GM19238 (cell line): ENCODE data around the gene ABCD2.
"Not testable (repeated sequence)": the region's sequence is repeated elsewhere in the genome, so short reads cannot be mapped to it uniquely, and the experiment has no call there.

Experiments
- DNase-seq: peaks from one replicate; pipeline ENCODE4 v3.0.0; 2011; ENCODE audit warnings: low spot score; ENCODE audit not compliant: insufficient read length

ABCD2 gene

GRCh38 chr12:39619660-39620433 lies at the start of gene ABCD2:
TSS of gene ABCD2 (minus strand) at chr12:39619803. CDS start at chr12:39619615, 188 bp downstream.
- peak; percentile 15 for DNase-seq

- no peak for DNase-seq
Observed at GRCh38 chr12:39660101-39660500, 40.5 kb upstream of the ABCD2 start.

DNA sequence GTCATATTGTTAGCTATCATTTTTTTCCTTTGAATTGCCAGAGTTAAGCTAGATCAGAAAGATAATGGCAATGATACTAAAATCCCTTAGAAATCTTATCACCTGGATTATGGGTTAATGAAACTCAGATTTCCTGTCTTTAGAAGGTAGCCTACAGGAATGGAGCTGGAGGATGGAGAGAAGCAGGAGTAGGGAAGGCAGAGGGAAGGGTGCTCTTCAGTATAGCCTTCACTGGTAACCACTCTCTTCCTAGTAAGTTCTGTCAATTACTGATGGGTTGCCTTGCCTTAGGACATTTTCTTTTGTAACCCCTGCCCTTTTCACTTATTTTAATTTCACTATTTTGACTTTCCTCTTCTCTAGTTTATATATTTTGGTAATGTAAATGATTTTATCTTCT lies 27.8 kb upstream of the ABCD2 start:
- no peak for DNase-seq

- DNase-seq, result no peak
Observed at GRCh38 chr12:39646963-39647362, 27.4 kb upstream of the ABCD2 start.

DNA sequence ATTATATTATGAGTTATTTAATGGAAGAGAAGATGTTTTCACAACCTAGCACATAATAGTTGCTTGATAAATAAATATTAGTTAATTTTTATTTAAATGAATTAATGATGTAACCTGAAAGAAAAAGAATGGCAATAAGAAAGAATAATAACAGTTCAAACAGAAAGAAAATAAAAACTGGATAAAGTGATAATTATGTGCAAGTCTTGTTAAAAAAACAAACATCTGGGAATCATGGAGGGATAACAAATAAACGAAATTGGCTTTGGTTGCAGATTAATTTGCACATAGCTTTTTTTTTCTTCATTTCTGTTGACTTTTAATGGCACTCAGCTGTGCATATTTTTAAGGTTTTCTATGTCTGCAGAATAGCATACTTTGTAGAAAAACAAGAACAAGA lies 23.4 kb upstream of the ABCD2 start:
- DNase-seq, result no peak

DNA sequence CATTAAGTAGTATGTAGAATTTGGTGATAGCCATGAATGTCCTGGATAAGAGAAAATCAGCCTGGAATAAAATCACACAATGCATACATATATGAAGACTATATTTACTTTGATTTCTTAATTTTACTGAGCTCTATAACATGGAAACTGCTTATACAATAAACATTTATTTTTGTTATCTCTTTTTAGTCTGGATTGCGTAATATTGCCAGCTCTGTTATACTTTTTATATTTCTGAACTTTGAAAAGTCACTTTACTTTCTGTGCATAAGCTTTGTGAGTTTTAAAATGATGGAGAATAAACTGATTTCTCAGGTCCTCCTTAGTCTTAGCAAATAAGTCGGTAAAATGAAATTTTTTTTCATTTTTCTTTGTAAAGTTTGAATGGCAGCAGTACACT lies 19.2 kb upstream of the ABCD2 start:
- DNase-seq, result no peak

DNA sequence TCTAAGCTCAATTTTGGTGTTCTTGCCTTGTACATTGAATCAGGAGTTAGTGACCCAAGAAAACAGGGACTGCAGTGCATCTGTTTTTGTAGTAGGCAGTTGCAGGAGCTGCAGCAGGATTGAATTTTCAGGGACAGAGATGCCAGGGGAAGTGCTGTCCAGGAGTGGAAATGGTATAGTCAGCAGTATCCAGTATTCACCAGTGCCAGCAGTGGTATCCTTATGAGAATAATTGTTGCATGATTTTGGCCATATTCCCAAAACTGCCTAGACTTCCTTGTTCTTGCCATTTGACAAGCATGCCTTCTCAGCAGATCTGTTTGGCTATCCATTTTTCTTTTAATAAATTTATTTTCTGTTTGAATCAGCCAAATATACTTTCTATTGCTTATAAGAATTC lies 18.6 kb upstream of the ABCD2 start:
- DNase-seq, result no peak

DNA sequence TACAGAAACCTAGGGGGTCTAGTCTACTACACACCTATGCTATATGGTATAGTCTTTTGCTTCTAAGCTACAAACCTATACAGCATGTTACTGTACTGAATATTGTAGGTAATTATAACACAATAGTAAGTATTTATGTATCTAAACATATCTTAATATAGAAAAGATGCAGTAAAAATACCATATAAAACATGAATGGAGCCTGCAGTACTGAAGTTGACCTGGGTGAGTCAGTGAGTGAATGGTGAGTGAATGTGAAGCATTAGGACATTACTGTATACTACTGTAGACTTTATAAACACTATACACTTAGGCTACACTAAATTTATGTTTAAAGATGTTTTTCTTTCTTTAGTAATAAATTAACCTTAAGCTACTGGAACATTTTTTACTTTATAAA lies 13.1 kb upstream of the ABCD2 start:
- DNase-seq, result no peak

DNA sequence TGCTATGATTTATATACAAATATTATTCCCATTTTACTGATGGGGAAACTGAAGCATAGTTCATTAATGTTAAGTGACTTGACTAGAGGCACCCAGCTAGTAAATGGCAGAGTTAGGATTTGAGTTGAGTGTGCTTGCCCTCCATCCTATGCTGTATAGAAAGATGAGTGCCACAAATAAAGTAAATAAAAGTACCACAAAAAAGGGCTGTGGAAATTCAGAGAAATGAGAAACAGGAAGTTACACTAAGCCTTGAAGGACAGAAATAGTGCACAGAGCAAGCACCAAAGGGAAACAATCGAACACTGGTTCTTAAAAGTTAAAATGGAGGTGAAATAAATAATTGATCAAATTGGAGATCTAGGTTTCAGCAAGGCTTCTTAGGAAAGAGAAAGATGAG lies 9.2 kb upstream of the ABCD2 start:
- DNase-seq, result no peak

- no peak for DNase-seq
Observed at GRCh38 chr12:39627914-39628313, 8.3 kb upstream of the ABCD2 start.

DNA sequence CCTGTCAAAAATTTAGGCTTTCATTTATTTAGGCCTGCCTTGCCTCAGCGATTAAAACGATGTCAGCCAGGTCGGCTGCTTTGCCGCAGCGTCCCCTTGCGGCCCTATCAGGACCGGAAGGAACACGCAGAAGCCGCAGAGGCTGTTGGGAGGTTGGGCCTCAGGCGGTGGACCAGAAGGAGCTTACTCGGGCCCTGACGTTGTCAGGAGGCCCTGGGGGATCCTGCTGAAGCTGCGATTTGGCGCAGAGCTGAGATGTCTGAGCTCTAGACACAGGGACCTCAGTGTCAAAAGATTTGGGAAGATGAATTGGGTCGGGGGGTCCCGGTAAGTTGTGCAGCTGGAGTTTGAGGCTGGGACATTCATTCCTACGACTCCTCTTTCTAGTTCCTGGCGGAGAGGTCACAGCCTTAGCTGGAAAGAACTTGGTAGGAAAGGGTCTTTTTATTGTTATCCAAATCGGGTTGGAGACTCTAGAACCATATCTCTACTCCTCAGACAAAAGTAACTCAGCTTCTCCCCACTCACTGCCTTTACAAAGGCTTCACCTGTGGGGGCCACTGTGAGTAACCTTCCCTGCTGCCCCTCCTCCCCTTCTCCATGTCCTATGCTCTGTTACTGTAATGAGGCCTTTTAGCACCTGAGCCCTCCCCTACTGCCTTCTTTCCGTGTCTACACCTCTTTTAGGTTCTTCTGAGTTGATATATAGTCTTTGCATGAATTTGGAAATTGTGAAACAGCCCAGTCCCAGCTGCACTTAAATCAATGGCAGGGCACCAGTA lies 6.6 kb upstream of the ABCD2 start:
- no peak for DNase-seq

GRCh38 chr12:39623919-39624318 lies 4.3 kb upstream of the ABCD2 start:
- no peak for DNase-seq

- DNase-seq, result not testable (repeated sequence)
Observed at GRCh38 chr12:39623160-39623559, 3.6 kb upstream of the ABCD2 start.

DNA sequence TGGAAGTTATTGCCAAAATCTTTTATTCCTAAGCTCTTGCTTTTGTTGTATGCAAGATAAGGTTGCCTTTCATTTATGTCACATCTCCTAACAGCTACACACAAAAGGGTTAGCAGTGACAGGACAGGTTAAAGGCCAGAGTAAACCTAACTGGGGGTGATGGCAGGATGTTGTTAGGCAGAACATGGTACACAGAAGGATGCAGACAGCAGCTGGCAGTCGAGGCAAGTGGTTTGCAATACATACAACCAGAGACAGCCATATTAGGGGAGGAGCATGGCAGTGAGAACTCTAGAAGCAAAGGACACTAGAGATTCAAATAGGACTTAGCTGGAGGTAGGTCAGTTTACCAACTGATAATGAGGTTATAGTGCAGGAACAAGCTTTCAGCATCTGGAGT lies 2.7 kb upstream of the ABCD2 start:
- DNase-seq, result no peak

DNA sequence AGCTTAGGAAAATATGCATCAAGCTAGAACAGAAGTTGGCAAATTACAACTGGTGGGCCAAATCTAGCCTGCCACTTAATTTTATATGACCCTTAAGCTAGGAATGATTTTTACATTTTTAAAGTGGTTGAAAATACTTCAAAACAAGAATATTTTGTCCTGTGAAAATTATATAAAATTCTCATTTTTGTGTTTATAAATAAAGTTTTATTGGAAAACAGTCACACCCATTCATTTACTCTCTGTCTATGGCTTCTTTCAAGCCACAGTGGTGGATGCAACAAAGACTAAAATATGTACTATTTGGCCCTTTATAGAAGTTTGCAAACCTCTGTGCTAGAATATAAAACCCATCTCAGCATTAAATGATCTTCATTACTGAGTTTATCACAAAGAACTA lies 2.1 kb upstream of the ABCD2 start:
- DNase-seq, result no peak

DNA sequence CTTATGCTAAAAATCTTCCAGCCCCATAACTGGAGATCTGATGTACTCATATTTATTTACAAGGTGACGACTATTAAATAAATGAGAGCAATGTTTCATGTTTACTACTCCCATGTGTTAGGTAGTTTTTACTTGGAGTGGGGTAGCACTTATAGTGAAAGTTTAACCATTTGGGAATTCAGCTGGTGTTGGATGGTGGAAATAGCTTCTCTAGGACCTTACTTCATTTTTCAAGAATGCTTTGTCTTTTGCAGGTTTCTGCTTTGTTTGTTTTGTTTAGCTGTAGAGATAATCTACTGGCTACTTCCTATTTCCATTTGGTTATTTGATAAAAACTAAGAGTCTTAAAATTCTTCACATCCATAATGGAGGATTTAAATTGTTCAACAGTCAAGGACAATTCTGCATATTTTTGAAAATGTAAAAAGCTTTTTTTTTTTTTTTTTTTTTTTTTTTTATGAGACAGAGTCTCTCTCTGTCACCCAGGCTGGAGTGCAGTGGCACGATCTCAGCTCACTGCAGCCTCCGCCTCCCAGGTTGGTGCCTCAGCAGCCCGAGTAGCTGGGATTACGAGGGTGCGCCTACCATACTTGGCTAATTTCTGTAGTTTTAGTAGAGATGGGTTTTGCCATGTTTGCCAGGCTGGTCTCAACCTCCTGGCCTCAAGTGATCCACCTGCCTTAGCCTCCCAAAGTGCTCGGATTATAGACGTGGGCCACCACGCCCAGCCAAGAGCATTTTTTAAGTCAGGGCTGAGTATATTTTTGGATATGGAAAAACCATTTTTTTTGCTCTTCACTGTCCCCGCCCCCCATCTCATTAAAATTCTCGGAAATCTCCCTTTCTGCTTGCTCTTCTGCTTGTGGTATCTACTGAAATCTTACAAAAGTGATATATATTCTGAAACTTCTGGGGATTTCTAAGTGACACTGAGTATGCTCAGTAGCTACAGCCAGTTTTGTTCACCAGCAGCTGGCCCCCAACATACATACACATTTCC lies 1.4 kb upstream of the ABCD2 start:
- DNase-seq, result no peak

DNA sequence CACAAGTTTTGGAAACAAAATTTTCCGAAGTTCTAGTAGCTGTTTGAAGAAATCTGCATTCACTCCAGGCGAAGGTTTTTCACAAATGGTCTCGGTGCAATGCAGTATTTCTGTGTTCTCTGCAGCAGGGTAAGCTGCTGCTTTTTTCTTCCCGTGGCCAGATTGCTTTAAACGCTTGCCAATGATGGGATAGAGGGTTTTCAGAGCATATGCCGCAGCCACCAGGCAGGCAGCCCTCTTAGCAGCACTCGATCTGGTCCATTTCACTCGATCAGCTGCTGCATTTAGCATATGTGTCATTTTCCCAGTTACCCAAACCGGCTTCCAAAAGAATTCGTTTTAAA lies 315 bp downstream of the ABCD2 start:
- DNase-seq, result no peak

DNA sequence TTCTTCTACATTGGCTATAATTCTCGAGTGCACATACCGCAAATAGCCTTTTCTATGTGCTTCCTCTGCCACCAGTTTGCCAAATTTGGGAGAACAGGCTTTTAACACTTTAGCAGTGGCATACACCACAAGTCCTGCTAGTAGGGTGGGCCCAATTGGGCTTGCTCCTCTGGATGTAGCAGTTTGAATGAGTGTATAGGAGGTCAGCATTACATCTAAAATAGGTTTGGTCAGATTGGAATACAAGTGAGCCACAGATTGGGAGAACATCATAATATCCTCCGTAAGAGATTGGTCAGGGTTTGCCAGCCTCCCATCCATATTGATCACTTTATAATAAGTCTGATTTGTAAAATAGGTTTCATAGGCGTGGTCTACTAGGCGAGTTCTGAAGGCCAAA lies 902 bp downstream of the ABCD2 start:
- no peak for DNase-seq

- no peak for DNase-seq
Observed at GRCh38 chr12:39617887-39618286, 1.7 kb downstream of the ABCD2 start.

DNA sequence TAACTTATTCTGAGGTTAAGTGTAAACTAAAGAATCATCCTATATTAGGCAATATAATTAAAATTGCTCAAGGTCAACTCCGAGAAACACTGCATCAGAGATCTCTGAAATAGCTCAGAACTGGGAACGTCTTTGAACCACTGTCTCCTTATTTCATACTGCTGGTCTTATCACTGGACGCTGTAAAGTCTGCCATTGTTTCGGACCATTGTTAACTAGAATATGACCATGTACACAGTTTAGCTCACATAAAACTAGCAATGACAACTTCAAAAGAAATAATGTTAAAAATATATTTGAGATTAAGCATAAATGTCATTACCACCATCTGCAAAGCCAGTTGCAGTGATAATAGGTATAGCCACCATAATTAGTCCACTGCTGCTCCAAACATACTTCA lies 2.9 kb downstream of the ABCD2 start:
- DNase-seq, result no peak

GRCh38 chr12:39616251-39616650 lies 3.4 kb downstream of the ABCD2 start:
- no peak for DNase-seq

DNA sequence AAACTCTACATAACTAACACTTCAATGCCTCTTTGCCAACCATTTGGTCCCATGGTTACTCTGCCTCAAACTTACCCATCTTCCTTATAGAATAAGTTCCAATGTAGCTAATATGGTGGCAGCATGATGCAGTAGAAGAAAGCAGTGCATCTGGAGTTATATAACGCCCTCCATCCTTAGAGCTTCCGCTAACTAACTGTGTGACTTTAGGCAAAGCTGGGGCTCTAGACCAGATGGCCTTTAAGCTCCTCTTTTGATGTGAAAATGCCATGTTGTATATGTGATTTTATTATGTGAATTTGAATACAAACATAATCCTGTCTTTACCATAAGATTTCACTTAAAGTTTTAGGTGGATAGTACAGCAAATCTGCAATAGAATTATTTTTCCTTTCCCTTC lies 6.1 kb downstream of the ABCD2 start:
- no peak for DNase-seq
